ENCODE measurements around the gene MRPS34.

MRPS34 gene

GRCh38 chr16:1782408-1783264 is 9.7 kb upstream of the MRPS34 start, which contains the start of the genes NUBP2 and SPSB3:
TSS of gene NUBP2 (plus strand) at chr16:1782960. CDS start at chr16:1783021, 61 bp downstream.
TSS of gene SPSB3 (minus strand) at chr16:1782571. CDS start at chr16:1781483, 1,088 bp downstream.
- TF ChIP-seq, protein P1, sequence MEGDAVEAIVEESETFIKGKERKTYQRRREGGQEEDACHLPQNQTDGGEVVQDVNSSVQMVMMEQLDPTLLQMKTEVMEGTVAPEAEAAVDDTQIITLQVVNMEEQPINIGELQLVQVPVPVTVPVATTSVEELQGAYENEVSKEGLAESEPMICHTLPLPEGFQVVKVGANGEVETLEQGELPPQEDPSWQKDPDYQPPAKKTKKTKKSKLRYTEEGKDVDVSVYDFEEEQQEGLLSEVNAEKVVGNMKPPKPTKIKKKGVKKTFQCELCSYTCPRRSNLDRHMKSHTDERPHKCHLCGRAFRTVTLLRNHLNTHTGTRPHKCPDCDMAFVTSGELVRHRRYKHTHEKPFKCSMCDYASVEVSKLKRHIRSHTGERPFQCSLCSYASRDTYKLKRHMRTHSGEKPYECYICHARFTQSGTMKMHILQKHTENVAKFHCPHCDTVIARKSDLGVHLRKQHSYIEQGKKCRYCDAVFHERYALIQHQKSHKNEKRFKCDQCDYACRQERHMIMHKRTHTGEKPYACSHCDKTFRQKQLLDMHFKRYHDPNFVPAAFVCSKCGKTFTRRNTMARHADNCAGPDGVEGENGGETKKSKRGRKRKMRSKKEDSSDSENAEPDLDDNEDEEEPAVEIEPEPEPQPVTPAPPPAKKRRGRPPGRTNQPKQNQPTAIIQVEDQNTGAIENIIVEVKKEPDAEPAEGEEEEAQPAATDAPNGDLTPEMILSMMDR (IDR thresholded peaks at IDR 0.05): no peak

- TF ChIP-seq, protein P1 (IDR thresholded peaks at IDR 0.05): no peak
Observed at GRCh38 chr16:1781758-1782407, 8.9 kb upstream of the MRPS34 start.

- TF ChIP-seq, protein P1 (IDR thresholded peaks at IDR 0.05): no peak
Observed at GRCh38 chr16:1781254-1781653, 8.3 kb upstream of the MRPS34 start.

- TF ChIP-seq, protein P1 (IDR thresholded peaks at IDR 0.05): no peak
Observed at GRCh38 chr16:1780677-1781072, 7.7 kb upstream of the MRPS34 start.

DNA sequence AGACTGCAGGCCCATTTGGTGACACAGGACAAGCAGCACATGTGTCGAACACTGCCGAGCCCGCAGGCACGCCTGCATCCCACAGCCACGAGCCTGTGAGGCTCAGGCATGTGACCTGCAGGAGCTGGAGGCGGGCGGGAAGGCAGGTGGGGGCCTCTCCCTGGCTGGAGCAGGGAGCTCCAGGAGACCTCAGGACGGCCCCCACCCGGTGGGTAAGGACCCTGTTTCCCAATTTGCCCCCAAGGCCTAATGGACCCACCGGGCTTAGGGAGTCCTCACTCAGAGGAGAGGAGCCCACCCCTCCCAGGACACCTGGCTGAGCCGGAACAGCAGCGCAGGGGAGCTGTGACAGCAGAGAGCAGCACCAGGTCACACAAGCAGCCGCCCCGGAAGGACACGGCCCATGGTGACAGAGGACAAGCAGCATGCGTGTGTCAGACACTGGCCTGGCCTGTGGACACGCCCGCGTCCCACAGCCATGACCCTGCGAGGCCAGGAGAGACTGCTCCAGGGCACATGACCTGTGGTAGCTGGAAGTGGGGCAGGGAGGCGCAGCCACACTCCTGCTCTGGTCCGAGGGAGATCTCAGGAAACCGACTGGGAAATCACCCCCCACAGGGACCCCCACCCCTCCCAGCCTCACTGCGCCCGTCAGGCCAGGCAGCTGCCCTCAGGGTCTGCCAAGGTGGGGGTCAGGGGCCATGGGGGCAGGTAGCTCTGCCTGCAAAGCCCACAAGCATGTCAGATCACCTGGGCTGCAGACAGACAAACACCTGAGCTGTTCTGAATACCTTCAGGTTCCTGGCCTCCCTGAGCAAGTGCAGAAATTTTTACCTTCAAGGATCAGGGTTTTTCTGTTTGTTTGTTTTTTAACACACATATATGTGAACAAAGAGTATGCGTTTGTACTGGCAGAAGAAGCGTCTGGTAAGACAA is 7.1 kb upstream of the MRPS34 start:
- TF ChIP-seq, protein P1 (IDR thresholded peaks at IDR 0.05): no peak

GRCh38 chr16:1779234-1779701 is 6.3 kb upstream of the MRPS34 start:
- TF ChIP-seq, protein P1 (IDR thresholded peaks at IDR 0.05): no peak
